Parathyroid adenoma (tissue), 2 donors: ENCODE measurements around the gene RYR1.
"Not testable (repeated sequence)": the region's sequence is repeated elsewhere in the genome, so short reads cannot be mapped to it uniquely, and the experiment has no call there.

Source experiments
- H2AFZ ChIP-seq: fragments of 300-600 bp; sonication (generic); one replicate; pipeline ENCODE4 v1.7.0; 2017; ENCODE audit warnings: antibody characterized with exemption, mild to moderate bottlenecking
- H3K27ac ChIP-seq: fragments of 300-600 bp; sonication (generic); one replicate; pipeline ENCODE4 v1.7.0; 2017
- H3K27me3 ChIP-seq: fragments of 300-600 bp; sonication (generic); one replicate; pipeline ENCODE4 v1.7.0; 2017; ENCODE audit warnings: low read length; ENCODE audit not compliant: control insufficient read depth, insufficient read depth
- H3K36me3 ChIP-seq: fragments of 300-600 bp; sonication (generic); one replicate; pipeline ENCODE4 v1.7.0; 2017; ENCODE audit warnings: low read length; ENCODE audit not compliant: control insufficient read depth, insufficient read depth
- H3K4me1 ChIP-seq: fragments of 300-600 bp; sonication (generic); one replicate; pipeline ENCODE4 v1.7.0; 2017; ENCODE audit warnings: control low read depth
- H3K4me2 ChIP-seq: fragments of 300-600 bp; sonication (generic); one replicate; pipeline ENCODE4 v1.7.0; 2017; ENCODE audit warnings: low read length
- H3K4me3 ChIP-seq: fragments of 300-600 bp; sonication (generic); one replicate; pipeline ENCODE4 v1.7.0; 2017; ENCODE audit warnings: low read depth, low read length
- H3K79me2 ChIP-seq: fragments of 300-600 bp; sonication (generic); one replicate; pipeline ENCODE4 v1.7.0; 2017; ENCODE audit warnings: control low read depth
- H3K9ac ChIP-seq: fragments of 300-600 bp; sonication (generic); one replicate; pipeline ENCODE4 v1.7.0; 2017; ENCODE audit warnings: mild to moderate bottlenecking
- H3K9me3 ChIP-seq: fragments of 300-600 bp; sonication (generic); one replicate; pipeline ENCODE4 v1.7.0; 2017; ENCODE audit warnings: low read length; ENCODE audit not compliant: control insufficient read depth
- TF ChIP-seq, protein P1 (sequence below): fragments of 300-600 bp; sonication (generic); IDR thresholded peaks from one replicate; pipeline ENCODE4 v1.7.0; 2017; ENCODE audit warnings: antibody characterized with exemption, mild to moderate bottlenecking
- donor health status: primary hyperparathyroidism.

The RYR1 gene

DNA sequence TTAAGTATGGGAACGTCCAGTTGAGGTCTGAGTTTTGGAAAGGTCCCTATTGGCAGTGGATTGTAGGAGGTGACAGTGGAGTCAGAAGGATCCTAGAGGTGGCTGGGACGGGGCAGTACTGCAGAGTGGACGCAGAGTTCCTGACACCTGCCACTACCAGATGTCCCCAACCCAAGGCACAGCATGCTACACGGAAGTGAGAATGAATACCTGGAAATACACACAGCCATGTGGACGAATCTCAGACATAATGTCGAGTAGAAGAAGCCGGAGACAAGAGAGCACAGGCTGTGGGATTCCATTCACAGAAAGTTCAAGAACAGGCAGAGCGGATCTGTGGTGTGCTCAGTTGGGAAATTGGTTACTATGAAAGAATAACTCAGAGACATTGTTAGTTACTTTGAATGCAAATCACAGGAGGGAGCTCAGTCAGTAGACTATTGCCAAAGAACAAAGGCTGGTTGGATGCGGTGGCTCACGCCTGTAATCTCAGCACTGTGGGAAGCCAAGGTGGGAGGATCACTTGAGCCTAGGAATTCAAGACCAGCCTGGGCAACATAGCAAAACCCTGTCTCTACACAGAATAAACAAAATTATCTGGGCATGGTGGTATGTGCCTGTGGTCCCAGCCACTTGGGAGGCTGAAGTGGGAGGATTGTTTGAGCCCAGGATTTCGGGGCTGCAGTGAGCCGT, 37.4 kb downstream of the RYR1 start:
- Histone ChIP-seq H3K9ac (no peak overlapping the region), H2AFZ (no peak overlapping the region), H3K79me2 (no peaks in the 10 kb centered on the region), H3K4me2 (no peak overlapping the region), H3K4me3 (no peak overlapping the region), H3K27ac (no peak overlapping the region), H3K9me3 (no peaks in the 10 kb centered on the region), H3K27me3 (no peaks in the 10 kb centered on the region), H3K36me3 (no peaks in the 10 kb centered on the region), H3K4me1 (no peaks in the 10 kb centered on the region)
- TF ChIP-seq, protein P1, sequence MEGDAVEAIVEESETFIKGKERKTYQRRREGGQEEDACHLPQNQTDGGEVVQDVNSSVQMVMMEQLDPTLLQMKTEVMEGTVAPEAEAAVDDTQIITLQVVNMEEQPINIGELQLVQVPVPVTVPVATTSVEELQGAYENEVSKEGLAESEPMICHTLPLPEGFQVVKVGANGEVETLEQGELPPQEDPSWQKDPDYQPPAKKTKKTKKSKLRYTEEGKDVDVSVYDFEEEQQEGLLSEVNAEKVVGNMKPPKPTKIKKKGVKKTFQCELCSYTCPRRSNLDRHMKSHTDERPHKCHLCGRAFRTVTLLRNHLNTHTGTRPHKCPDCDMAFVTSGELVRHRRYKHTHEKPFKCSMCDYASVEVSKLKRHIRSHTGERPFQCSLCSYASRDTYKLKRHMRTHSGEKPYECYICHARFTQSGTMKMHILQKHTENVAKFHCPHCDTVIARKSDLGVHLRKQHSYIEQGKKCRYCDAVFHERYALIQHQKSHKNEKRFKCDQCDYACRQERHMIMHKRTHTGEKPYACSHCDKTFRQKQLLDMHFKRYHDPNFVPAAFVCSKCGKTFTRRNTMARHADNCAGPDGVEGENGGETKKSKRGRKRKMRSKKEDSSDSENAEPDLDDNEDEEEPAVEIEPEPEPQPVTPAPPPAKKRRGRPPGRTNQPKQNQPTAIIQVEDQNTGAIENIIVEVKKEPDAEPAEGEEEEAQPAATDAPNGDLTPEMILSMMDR: no peak

GRCh38 chr19:38472725-38473124, 39.2 kb downstream of the RYR1 start:
- H3K4me2 ChIP-seq, H3K27ac ChIP-seq, H3K4me1 ChIP-seq, H2AFZ ChIP-seq, H3K9me3 ChIP-seq, H3K4me3 ChIP-seq, H3K36me3 ChIP-seq, H3K79me2 ChIP-seq, H3K27me3 ChIP-seq, H3K9ac ChIP-seq: not testable (repeated sequence)

- Histone ChIP-seq H3K36me3 (no peaks in the 10 kb centered on the region), H3K27ac (no peak overlapping the region), H3K9me3 (no peaks in the 10 kb centered on the region), H3K4me2 (no peak overlapping the region), H3K79me2 (no peaks in the 10 kb centered on the region), H3K9ac (no peak overlapping the region), H3K4me3 (no peak overlapping the region), H3K27me3 (no peaks in the 10 kb centered on the region), H3K4me1 (no peaks in the 10 kb centered on the region), H2AFZ (no peak overlapping the region)
- TF ChIP-seq, protein P1: no peak
Observed at GRCh38 chr19:38473201-38473600, 39.7 kb downstream of the RYR1 start.

GRCh38 chr19:38475176-38475575, 41.7 kb downstream of the RYR1 start:
- Histone ChIP-seq H3K27me3 (no peaks in the 10 kb centered on the region), H3K4me2 (no peak overlapping the region), H3K27ac (no peak overlapping the region), H3K9ac (no peak overlapping the region), H3K9me3 (no peaks in the 10 kb centered on the region), H3K36me3 (no peaks in the 10 kb centered on the region), H2AFZ (no peak overlapping the region), H3K4me1 (no peaks in the 10 kb centered on the region), H3K4me3 (no peak overlapping the region), H3K79me2 (no peaks in the 10 kb centered on the region)
- TF ChIP-seq, protein P1: no peak

DNA sequence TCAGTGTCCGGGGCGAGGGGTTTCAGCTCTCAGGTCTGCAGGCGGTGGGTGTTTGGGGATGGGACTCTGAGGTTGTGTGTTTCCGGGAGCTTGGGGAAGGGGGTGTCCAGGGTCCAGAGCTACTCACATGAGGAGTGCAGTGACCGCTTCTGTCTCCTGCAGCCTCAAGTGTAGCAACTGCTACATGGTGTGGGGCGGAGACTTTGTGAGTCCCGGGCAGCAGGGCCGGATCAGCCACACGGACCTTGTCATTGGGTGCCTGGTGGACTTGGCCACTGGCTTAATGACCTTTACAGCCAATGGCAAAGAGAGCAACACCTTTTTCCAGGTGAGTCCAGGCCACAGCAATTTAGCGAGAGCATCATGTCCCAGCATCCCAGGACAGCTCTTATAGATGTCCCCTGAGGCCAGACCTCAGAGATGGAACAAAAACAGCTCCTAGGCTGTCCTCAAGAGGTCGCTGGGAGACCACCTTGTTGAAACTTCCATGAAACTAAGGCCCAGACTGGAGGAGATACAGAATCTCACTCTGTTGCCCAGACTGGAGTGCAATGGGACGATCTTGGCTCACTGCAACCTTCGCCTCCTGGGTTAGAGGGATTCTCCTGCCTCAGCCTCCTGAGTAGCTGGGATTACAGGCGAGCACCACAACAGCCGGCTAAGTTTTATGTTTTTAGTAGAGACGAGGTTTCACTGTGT, 44.9 kb downstream of the RYR1 start:
- H3K36me3 ChIP-seq: no peaks in the 10 kb centered on the region
- TF ChIP-seq, protein P1: no peak
- no peak overlapping the region for H3K9ac ChIP-seq
- H3K27me3 ChIP-seq: no peaks in the 10 kb centered on the region
- no peak overlapping the region for H3K4me3 ChIP-seq
- no peaks in the 10 kb centered on the region for H3K9me3 ChIP-seq
- no peak overlapping the region for H3K27ac ChIP-seq
- H3K4me1 ChIP-seq: no peaks in the 10 kb centered on the region
- no peak overlapping the region for H2AFZ ChIP-seq
- no peak overlapping the region for H3K4me2 ChIP-seq
- H3K79me2 ChIP-seq: no peaks in the 10 kb centered on the region
